Posterior vena cava (tissue), 2 donors: ENCODE results near the gene LARP1. TPM values are rescaled to one million over a fixed set of nuclear protein-coding genes. Genes with fewer than 3 reads are reported as not detected.
"Not testable (repeated sequence)": the region's sequence is repeated elsewhere in the genome, so short reads cannot be mapped to it uniquely, and the experiment has no call there.

ENCODE experiments used
- DNase-seq: peaks from one replicate; pipeline ENCODE4 v3.0.0-alpha.2; 2020; ENCODE audit warnings: low spot score
- intact Hi-C, 2 donors: fragments of 100-400 bp; cut with DNase I; formaldehyde crosslinking; loops; one replicate each; pipeline versions ENCODE4 v1.14.1 to v1.14.2; 2022 to 2023
- total RNA-seq, 2 donors: library from RNA; stranded (reverse); fragmentation: NEBNext Ultra II Directional; extraction: Animal tissue kit (Norgen Biotek cat#: 25700); gene quantifications; one replicate each; pipeline ENCODE4 v1.2.1, GENCODE V29; 2021
- donor health status: DM: yes; HTN: yes; CAD: no.
- donor health status: DM: yes; HTN: yes; CAD: no.

LARP1 gene
- total RNA-seq, 2 donors from 2014 or later, result 111 to 128 TPM

DNA sequence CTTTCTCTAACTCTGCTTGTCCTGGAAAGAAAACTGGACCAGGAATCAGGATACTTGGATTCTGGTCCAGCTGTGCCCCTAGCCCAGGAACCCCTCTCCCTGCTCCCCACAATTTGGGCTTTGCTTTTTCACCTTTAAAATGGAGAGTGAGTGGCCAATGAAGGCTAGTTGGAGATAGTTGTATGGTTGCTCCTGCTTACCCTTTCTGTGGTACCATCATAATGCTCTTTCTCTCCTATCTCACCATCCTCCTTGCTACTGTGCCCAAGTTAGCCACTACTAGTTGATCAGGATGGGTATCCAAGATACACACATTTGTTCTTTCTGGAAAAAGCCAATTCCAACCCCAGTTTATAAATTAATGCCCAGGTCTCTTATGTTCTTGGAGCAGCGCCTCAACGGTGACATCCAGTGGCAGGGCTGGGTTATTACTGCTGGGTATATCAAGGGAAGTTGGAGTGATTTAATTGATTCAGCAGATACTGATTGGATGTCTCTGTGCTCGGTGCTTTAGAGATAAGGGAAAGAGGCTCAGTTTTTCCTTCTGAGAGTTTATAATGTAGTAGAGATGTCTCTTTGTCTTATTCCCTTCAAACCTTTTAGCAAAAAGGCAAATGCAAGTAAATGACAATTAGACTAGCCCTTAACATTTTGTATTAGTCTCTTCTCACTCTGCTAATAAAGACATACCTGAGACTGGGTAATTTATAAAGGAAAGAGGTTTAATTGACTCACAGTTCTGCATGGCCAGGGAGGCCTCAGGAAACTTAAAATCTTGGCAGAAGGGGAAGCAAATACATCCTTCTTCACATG lies 56.7 kb downstream of the LARP1 start:
- DNase-seq, result no peak
- intact Hi-C loops, result loop anchor here (5.0 to 10.0 kb wide), 2 partner anchors 157 to 165 kb away; no protein-coding TSS in a partner anchor

DNA sequence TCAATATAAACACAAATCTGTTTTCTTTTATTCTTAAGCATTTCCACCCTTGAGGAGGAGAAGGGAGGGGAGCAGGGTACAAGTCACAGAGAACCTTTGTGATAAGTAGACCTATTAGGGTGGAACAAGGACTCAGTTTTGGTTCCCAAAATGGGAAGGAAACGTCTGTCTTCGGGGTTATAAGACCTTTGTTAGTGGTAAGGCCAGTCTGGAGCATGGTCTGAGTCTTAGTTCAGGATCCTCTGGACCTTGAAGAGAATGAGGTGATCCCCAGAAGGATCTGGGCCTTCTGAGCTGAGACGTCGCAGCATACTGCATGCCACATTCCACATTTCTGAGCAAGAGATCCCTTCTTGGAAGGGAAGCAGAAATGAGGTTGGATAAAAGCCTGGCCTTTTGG lies 58.0 kb downstream of the LARP1 start:
- intact Hi-C loops, result loop anchor here (5.0 to 10.0 kb wide), 2 partner anchors 158 to 166 kb away; no protein-coding TSS in a partner anchor
- DNase-seq, result no peak

DNA sequence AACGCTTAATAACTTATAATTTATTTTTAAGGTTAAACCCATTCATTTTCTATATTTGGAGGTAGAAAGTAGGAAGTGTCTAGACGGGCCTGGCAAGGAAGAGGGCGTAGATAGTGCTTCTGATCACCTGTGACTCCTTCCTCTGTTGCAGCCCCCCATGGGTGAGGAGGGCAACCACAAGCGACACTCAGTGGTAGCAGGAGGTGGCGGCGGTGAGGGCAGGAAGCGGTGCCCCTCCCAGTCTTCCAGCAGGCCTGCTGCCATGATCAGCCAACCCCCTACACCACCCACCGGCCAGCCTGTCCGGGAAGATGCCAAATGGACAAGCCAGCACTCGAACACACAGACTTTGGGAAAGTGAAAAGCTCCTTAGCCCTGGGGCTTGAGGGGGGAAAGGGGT lies 58.6 kb downstream of the LARP1 start:
- no peak for DNase-seq
- intact Hi-C loops, result loop anchor here (1.0 to 10.0 kb wide), 3 partner anchors 43 to 166 kb away; no protein-coding TSS in a partner anchor

DNA sequence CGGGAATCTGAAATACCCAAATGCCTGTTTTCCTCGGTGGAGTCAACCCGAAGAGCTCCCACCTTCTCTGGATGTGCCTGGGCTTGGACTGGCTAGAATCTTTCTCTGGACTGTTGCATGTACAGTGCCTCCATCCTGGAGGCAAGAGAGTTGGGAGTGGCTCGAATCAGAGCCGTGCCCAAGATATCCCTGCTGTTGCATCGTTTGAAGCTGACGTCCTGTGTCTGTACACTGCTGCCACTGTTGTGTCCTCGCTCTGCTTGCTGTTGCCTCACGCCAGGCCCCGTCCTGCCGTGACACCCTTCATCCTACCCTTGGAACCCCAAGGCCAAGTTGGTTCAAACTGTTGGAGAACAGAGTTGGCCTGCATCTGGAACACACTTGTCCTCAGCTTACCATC lies 59.8 kb downstream of the LARP1 start:
- no peak for DNase-seq
- intact Hi-C loops, result loop anchor here in 1 of 2 donors (10.0 kb wide), 1 partner anchor 160 kb away; no protein-coding TSS in a partner anchor

DNA sequence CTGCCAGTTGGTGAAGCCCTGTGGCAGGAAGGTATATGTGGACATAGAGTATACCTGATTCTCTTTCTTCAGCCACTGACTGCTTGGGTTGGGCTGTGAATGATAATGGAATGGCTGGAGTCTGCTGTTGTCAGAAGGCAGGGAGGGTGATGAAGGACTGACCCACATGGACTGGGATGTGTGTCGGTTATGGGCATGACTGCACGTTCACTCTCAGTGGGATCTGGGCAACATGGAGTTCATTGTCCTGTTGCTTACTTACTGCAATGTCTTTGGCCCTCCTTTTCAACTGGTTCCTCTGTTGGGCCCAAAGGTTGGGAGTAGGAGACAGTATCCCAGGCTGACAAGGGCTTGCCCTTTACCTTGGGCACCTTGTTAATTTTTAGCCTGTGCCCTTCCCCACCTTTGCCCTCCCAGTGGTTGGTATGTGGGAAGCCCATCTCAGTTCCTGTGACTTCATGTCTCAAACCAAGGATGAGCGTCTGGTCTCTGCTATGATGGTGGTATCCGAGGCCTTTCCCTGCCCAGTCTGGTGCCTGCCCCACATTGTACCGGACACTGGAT lies 60.6 kb downstream of the LARP1 start:
- intact Hi-C loops, result loop anchor here in 1 of 2 donors (10.0 kb wide), 1 partner anchor 161 kb away; no protein-coding TSS in a partner anchor
- no peak for DNase-seq

DNA sequence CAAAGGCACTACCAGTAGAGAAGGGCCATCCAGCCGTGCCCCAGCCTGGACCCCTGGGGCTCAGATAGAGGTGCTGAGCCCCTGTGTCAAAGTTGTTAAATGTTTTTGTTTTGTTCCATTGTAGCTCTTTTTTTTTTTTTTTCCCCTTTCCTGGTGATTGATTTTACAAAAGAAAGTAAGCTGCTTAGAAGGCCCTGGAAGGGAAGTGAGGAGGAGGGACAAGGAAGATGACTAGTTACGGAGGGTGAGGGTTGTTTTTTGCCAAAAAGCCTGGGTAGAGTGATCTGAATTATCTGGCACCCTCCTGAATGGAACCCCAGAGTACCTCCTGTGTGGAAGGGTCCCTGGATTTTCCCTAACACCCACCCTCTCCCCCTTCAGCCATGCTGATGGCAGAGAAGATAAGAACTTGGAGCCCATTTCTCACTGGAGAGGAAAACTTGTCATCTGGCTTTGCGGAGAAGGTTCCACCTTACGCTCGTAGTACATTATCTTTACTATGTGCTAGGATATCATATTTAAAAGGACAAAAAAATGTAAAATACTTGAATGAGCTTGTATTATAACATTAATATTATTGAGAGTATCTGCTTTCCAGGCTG lies 61.8 kb downstream of the LARP1 start:
- no peak for DNase-seq
- intact Hi-C loops, result loop anchor here in 1 of 2 donors (10.0 kb wide), 1 partner anchor 162 kb away; no protein-coding TSS in a partner anchor

DNA sequence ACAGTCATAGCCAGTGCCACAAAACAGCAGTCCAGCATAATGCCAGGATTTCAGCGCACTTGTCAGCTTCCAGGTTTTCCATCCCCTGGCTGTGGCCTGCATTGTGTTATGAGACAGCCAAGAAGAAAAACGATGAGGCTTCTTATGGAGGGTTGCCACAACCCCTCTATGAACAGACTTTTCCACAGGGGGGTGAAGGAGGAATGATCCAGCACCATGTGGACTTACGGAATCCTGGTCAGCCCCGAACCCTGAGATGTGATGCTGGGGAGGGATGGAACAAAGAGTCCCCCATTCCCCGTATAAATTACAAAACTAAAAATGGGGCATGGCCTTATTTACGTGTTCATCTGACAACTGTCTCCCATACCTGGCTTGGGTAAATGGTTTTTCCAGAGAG lies 62.6 kb downstream of the LARP1 start:
- intact Hi-C loops, result loop anchor here in 1 of 2 donors (10.0 kb wide), 1 partner anchor 163 kb away; no protein-coding TSS in a partner anchor
- DNase-seq, result no peak

DNA sequence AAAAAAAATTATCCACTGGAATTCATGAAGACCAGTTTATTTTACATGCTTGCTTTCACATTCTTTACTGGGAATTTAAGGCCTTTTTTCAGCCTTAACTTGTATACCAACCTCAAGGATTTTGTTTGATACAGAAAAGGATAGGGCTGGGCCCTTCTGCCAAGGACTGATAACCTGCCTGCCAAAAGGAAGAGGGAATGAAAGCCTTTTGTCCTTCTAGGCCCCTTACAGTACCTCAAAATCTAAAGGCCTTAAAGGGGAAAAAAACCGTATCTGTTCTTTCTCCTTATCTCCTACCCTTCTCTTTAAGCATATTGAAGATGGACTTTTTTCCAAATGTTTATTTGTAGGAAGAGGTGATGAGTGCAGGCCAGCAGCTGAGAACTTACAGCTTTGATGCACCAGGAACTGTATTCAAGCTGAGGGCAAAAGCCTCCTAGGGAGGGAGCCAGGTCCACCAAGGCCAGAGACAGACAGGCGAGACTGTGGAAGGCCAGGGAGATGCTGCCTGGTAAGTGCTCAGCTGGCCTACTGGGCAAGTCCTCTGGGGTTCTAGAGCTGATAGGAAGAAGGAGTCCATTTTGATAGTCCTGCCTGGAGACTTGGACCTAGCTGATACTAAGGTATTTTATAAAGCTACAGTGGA lies 63.4 kb downstream of the LARP1 start:
- DNase-seq, result no peak
- intact Hi-C loops, result loop anchor here in 1 of 2 donors (10.0 kb wide), 1 partner anchor 164 kb away; no protein-coding TSS in a partner anchor

DNA sequence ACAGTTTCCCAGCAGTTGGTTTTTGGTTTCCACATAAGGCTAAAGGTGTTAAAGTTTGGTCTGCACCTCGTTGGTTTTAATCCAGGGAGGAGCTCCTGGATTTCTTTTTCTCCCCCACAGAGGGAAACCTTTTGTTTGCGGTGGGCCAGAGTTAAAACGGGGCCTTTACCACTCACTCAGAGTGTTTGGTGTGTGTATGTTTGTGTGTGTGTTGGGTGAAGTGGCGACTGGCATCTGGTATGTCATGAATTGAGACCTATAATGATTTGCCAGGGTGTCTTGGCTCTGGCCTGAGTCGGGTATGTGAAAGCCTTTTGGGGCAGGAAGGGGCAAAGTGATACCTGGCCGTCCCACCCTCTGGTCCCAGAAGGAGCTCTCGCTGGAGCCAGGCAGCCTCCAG lies 64.4 kb downstream of the LARP1 start:
- intact Hi-C loops, result loop anchor here in 1 of 2 donors (10.0 kb wide), 1 partner anchor 165 kb away; no protein-coding TSS in a partner anchor
- DNase-seq, result no peak

DNA sequence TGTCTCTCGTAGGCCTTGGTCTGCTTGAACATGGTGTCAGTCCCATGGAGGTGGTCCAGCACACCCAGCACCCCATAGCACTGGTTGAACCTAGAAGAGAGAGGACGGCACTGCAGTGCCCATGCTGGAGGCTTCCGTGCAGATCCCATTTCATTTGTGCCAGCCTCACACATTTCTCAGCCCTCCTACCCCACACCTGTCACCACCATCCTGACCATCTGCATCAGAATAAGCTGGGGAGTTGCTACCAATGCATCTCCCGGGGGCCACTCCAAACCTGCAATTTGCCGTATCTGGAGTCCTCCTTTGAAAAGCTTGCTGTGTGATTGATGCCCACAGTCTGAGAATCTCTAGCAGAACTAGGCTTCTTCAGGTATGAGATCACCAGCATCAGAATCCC lies 65.2 kb downstream of the LARP1 start:
- no peak for DNase-seq
- intact Hi-C loops, result no loop called here

DNA sequence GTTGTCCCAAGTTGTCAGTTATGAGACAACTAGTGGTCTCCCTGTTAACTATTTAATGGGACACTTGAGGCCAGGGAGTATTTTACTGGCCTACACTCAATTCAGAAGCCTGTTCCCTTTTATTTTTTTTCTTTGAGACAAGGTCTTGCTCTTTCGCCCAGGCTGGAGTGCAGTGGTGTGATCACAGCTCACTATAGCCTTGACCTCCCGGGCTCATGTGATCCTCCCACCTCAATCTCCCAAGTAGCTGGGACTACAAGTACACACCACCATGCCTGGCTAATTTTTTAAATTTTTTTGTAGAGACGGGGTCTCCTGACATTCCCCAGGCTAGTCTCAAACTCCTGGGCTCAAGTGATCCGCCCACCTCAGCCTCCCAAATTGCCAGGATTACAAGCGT lies 67.7 kb downstream of the LARP1 start:
- DNase-seq, intact Hi-C loops: not testable (repeated sequence)

DNA sequence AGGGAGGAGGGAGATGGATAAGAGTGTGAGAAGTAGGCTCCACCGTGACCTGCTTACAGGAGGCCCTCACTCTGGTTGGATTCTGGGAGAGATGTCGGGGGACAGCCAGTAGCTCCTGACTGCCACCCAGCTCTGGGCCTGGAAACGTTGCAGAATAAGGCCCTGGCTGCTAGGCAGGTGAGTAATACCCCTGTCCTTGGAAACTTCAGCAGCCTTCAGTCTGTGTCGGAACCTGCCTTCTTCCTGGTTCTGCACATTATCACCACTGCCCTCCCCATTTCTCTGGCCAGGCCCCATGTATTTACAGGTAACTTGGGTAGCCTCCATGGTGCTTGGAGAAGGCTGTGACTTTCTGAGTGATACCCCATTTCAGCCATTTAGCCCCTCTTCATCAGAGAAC lies 68.4 kb downstream of the LARP1 start:
- DNase-seq, result no peak
- intact Hi-C loops, result no loop called here

DNA sequence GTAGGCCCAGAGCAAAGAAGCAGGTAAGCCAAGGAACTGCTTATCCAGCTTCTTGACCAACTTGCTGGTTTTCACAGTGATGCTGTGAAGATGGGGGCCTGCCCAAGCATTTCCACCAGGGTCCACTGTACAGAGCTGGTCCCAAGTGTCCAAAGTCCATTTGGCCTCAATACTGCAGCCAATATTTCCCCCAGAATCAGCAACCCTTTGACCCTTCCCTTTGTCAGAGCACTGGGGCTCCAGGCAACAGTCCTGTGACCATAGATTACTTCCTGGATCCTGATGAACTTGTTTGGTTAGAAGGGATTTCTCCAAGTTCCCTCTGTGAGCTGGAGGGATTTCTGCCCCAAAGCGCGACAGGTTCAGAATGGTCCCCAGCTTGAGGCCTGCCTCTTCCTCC lies 68.9 kb downstream of the LARP1 start:
- no peak for DNase-seq
- intact Hi-C loops, result no loop called here

DNA sequence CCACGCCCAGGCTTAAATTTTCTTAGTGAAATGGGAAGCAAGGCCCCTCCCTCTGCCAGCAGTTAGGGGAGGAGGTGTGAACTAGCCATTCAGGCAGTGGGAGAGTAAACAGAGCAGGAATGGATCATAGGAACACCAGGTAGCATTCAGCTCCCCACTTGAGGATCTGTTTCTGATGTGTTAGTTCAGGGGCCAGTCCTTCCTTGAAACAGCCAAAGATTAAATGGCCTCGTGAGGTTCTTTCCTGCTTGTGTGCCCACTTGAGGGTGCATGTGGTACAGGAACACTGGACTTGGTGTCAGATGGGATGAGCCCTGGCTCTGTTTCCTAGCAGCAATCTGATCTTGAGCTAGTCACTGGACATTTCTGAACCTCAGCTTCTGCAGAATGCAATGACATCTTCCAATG lies 74.0 kb downstream of the LARP1 start:
- no peak for DNase-seq

DNA sequence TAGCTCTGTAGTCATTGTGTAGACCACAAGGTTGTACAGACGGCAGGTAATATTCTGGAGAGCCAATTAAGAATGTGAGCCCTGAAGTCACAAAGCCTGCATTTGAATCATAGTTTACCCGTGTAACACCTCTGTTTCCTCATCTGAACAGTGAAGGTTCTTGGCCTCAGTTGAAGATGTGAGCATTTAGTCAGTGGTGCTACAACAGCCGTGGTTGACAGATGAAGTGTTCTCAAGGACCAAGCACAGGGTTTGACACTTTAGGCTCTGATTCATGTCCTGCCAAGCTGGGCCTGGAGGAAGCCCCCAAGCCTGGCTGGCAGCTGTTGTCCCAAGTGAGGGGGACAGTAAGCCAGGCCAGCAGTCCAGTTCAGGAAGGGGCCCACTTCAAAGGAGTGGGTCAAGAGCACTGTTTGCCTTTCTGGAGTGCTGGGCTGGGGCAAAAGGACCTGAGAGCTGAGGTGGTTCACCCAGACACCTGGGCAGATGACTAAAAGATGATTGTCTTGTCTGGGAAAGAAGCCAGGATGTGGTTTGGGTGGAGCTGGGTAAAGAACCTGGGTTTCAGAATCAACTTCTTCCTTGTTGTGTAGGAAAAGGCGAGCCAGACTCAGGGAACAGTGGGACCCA lies 74.5 kb downstream of the LARP1 start:
- DNase-seq, result no peak
- intact Hi-C loops, result loop anchor here in 1 of 2 donors (5.0 kb wide), 1 partner anchor 1658 kb away; no protein-coding TSS in a partner anchor

More for the DNA sequence above, 74.0 kb downstream of the LARP1 start:
- intact Hi-C loops, result loop anchor here in 1 of 2 donors (5.0 kb wide), 1 partner anchor 1658 kb away; no protein-coding TSS in a partner anchor

DNA sequence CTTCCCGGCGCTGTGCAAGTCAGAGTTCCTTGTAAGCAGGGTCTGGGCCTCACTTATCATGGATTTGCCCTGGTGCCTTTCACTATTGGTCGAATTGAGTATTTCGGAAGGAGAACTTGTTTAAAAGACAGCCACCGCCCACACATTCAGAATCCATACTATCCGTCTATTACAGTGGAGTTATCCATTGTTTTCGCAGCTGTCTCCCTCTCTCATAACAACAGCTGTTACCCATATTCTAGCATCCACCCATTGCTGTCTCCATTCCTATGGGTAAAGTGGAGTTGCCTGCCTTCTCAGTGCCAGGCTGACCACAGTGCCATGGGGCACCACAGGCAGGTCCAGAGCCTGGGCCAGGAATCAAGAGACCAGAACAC lies 75.0 kb downstream of the LARP1 start:
- DNase-seq, result no peak
- intact Hi-C loops, result no loop called here

DNA sequence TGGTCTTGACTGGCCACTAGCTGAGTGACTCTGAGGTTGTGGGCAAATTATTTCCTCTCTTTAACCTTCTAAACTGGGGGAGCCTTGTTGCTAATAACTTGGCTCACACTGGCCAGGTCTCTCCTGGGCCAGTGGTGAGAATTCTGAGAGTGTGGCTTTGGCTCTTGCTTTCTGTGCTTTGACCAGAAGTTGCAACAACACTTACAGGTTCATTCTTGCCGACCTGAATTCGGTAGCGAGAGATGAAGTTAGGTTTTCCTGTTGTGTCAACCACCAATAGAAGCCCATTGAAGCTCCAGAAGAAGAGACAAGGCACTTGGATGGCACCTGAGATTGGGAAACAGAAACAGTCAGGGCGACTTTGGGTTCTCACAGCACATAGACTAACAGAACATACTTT lies 75.4 kb downstream of the LARP1 start:
- no peak for DNase-seq
- intact Hi-C loops, result no loop called here

DNA sequence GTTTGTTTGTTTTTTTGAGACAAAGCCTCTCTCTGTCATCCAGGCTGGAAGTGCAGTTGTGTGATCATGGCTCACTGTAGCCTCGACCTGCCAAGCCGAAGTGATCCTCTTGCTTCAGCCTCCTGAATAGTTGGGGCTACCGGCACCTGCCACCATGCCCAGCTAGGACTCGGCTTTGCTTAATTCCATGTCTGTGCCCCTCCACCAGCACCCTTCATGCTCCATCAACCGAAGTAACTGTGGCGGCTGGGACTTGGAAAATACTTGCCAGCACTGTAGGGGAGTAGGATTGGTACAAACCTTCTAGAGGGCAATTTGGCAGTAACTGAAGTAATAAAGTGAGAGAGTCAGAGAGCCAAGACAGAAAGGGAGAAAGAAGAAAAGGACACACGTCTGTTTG lies 76.3 kb downstream of the LARP1 start:
- DNase-seq, result no peak
- intact Hi-C loops, result no loop called here

DNA sequence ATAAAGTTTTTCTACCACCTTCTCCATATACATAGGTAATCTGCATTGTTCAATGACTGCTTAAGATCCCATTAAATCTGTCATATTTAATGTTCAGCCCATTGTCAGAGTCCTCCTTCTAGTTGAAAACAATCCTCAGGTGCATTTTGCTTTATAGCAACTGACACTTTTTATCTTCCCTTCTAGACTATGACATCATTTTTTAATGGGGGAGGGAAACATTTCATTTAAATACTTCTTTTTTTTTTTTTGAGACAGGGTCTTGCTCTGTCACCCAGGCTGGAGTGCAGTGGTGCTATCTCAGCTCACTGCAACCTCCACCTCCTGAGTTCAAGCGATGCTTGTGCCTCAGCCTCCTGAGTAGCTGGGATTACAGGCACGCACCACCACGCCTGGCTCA lies 77.6 kb downstream of the LARP1 start:
- intact Hi-C loops, DNase-seq: not testable (repeated sequence)
